ENCODE results near the gene NKX6-1. TPM values are rescaled to one million over a fixed set of nuclear protein-coding genes. Genes with fewer than 3 reads are reported as not detected.

NKX6-1 gene
- total and polyA plus RNA-seq, 2 donors (not counting 1 experiment from before 2014, with no cell fraction given) = 0.17 to 0.47 TPM

DNA sequence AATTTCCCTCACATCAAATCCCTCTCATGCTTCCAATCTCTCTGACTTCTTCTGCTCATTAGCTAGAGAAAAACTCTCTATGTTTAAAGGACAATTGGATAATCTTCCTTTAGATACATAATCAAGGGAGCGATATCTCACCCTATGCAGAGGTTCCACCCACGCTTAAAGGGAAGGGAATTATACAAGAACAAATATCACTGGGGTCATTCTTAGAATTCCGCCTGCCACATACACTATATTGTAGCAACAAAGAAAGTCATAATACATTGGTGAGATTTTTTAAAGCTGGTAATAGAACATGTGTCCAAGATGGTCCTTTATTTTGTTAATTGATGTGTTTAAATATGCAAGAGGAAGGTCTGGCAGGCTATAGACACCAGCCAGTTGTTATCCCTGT lies 31.5 kb downstream of the NKX6-1 start:
- Histone ChIP-seq H3K79me2 (ENCODE audit: control insufficient read depth, insufficient read depth, low read length) (no peaks in the 10 kb centered on the region), H2AFZ (ENCODE audit: low read length) (no peak overlapping the region), H3K4me3 (replicated peaks in 1 of 4; ENCODE audit: control extremely low read depth in 1 of 4, insufficient read depth in 1 of 4, low read depth in 3 of 4, low read length in 4 of 4) (no peak overlapping the region), H3K36me3 (ENCODE audit: control insufficient read depth, insufficient read depth, low read length) (no peaks in the 10 kb centered on the region), H3K9ac (ENCODE audit: insufficient read depth, low read length) (no peak overlapping the region), H3K4me1 (ENCODE audit: control insufficient read depth, extremely low read depth, insufficient read depth, low read length) (no peaks in the 10 kb centered on the region), H3K9me3 (ENCODE audit: control insufficient read depth, insufficient read depth, low read depth, low read length) (no peaks in the 10 kb centered on the region), H4K20me1 (ENCODE audit: control insufficient read depth, extremely low read depth, insufficient read depth, low read length) (no peaks in the 10 kb centered on the region), H3K27ac (ENCODE audit: insufficient read depth, low read length) (no peak overlapping the region), H3K27me3 (ENCODE audit: control insufficient read depth, insufficient read depth, low read length) (no peaks in the 10 kb centered on the region), H3K4me2 (ENCODE audit: extremely low read depth, insufficient read depth, low read length) (no peak overlapping the region)
- no peak for DNase-seq (ENCODE audit: low read depth in 2 of 2)
- TF ChIP-seq, protein P1, sequence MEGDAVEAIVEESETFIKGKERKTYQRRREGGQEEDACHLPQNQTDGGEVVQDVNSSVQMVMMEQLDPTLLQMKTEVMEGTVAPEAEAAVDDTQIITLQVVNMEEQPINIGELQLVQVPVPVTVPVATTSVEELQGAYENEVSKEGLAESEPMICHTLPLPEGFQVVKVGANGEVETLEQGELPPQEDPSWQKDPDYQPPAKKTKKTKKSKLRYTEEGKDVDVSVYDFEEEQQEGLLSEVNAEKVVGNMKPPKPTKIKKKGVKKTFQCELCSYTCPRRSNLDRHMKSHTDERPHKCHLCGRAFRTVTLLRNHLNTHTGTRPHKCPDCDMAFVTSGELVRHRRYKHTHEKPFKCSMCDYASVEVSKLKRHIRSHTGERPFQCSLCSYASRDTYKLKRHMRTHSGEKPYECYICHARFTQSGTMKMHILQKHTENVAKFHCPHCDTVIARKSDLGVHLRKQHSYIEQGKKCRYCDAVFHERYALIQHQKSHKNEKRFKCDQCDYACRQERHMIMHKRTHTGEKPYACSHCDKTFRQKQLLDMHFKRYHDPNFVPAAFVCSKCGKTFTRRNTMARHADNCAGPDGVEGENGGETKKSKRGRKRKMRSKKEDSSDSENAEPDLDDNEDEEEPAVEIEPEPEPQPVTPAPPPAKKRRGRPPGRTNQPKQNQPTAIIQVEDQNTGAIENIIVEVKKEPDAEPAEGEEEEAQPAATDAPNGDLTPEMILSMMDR (conservative IDR thresholded peaks at IDR 0.05 in 1 of 2, IDR thresholded peaks at IDR 0.05 in 1 of 2; ENCODE audit: low read depth in 1 of 2, low read length in 2 of 2) = no peak
- no peak for TF ChIP-seq EZH2 (IDR thresholded peaks at IDR 0.05; ENCODE audit: low read length, missing control alignments)

GRCh38 chr4:84459783-84460182 lies 39.3 kb downstream of the NKX6-1 start:
- Histone ChIP-seq H3K9me3 (ENCODE audit: control insufficient read depth, insufficient read depth, low read depth, low read length) (no peaks in the 10 kb centered on the region), H3K36me3 (ENCODE audit: control insufficient read depth, insufficient read depth, low read length) (no peaks in the 10 kb centered on the region), H3K4me1 (ENCODE audit: control insufficient read depth, extremely low read depth, insufficient read depth, low read length) (no peaks in the 10 kb centered on the region), H4K20me1 (ENCODE audit: control insufficient read depth, extremely low read depth, insufficient read depth, low read length) (no peaks in the 10 kb centered on the region), H3K4me2 (ENCODE audit: extremely low read depth, insufficient read depth, low read length) (no peak overlapping the region), H3K9ac (ENCODE audit: insufficient read depth, low read length) (no peak overlapping the region), H2AFZ (ENCODE audit: low read length) (no peak overlapping the region), H3K27ac (ENCODE audit: insufficient read depth, low read length) (no peak overlapping the region), H3K27me3 (ENCODE audit: control insufficient read depth, insufficient read depth, low read length) (no peaks in the 10 kb centered on the region), H3K4me3 (replicated peaks in 1 of 4; ENCODE audit: control extremely low read depth in 1 of 4, insufficient read depth in 1 of 4, low read depth in 3 of 4, low read length in 4 of 4) (no peak overlapping the region), H3K79me2 (ENCODE audit: control insufficient read depth, insufficient read depth, low read length) (no peaks in the 10 kb centered on the region)
- DNase-seq (ENCODE audit: low read depth in 2 of 2) = no peak
- no peak for TF ChIP-seq EZH2 (IDR thresholded peaks at IDR 0.05; ENCODE audit: low read length, missing control alignments)
- TF ChIP-seq, protein P1 (conservative IDR thresholded peaks at IDR 0.05 in 1 of 2, IDR thresholded peaks at IDR 0.05 in 1 of 2; ENCODE audit: low read depth in 1 of 2, low read length in 2 of 2) = no peak

DNA sequence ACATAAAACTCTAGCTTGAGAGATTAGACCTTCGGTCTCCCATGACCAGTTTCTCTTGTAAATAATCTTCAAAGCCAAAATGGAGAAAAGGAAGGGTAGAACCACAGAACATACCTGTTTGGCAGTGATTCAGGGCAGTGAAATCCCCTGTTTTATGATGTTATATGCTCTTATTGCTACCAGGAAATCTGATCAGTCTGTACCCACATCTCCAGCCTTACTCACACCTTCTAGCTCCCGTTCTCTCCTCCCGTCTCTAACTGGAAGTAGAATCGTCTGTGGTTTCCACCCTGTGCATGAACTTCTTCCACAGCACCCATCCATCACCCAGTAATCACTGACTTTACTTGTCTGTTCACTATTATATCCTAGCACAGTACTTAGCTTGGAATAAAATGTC lies 42.9 kb downstream of the NKX6-1 start:
- no peaks in the 10 kb centered on the region for H4K20me1 ChIP-seq (ENCODE audit: control insufficient read depth, extremely low read depth, insufficient read depth, low read length)
- no peaks in the 10 kb centered on the region for H3K4me1 ChIP-seq (ENCODE audit: control insufficient read depth, extremely low read depth, insufficient read depth, low read length)
- H3K4me2 ChIP-seq (ENCODE audit: extremely low read depth, insufficient read depth, low read length) = no peak overlapping the region
- H2AFZ ChIP-seq (ENCODE audit: low read length) = no peak overlapping the region
- no peak overlapping the region for H3K9ac ChIP-seq (ENCODE audit: insufficient read depth, low read length)
- no peaks in the 10 kb centered on the region for H3K79me2 ChIP-seq (ENCODE audit: control insufficient read depth, insufficient read depth, low read length)
- H3K36me3 ChIP-seq (ENCODE audit: control insufficient read depth, insufficient read depth, low read length) = no peaks in the 10 kb centered on the region
- H3K27me3 ChIP-seq (ENCODE audit: control insufficient read depth, insufficient read depth, low read length) = no peaks in the 10 kb centered on the region
- H3K27ac ChIP-seq (ENCODE audit: insufficient read depth, low read length) = no peak overlapping the region
- H3K4me3 ChIP-seq (replicated peaks in 1 of 4; ENCODE audit: control extremely low read depth in 1 of 4, insufficient read depth in 1 of 4, low read depth in 3 of 4, low read length in 4 of 4) = no peak overlapping the region
- no peaks in the 10 kb centered on the region for H3K9me3 ChIP-seq (ENCODE audit: control insufficient read depth, insufficient read depth, low read depth, low read length)
- TF ChIP-seq, protein P1 (conservative IDR thresholded peaks at IDR 0.05 in 1 of 2, IDR thresholded peaks at IDR 0.05 in 1 of 2; ENCODE audit: low read depth in 1 of 2, low read length in 2 of 2) = no peak
- TF ChIP-seq EZH2 (IDR thresholded peaks at IDR 0.05; ENCODE audit: low read length, missing control alignments) = no peak
- DNase-seq (ENCODE audit: low read depth in 2 of 2) = no peak

Data from fibroblast of lung (primary cell).